Measurements from ENCODE around the gene HEMK1.

The HEMK1 gene, protein sequence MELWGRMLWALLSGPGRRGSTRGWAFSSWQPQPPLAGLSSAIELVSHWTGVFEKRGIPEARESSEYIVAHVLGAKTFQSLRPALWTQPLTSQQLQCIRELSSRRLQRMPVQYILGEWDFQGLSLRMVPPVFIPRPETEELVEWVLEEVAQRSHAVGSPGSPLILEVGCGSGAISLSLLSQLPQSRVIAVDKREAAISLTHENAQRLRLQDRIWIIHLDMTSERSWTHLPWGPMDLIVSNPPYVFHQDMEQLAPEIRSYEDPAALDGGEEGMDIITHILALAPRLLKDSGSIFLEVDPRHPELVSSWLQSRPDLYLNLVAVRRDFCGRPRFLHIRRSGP
- 41.3 to 109 reads per million in 2 experiments for total RNA-seq

- DNase-seq (ENCODE audit: low read depth), result peak; percentile 88
Observed at GRCh38 chr3:50568947-50569749, at the start of gene HEMK1. Gene HEMK1, plus strand, starts transcription at chr3:50569522. Its CDS starts 1,583 bp downstream, at chr3:50571105.

GRCh38 chr3:50520849-50521248, 48.5 kb upstream of the HEMK1 start:
- no peak for DNase-seq (ENCODE audit: low read depth)

- no peak for DNase-seq (ENCODE audit: low read depth)
Observed at GRCh38 chr3:50521572-50521971, 47.8 kb upstream of the HEMK1 start.

DNA sequence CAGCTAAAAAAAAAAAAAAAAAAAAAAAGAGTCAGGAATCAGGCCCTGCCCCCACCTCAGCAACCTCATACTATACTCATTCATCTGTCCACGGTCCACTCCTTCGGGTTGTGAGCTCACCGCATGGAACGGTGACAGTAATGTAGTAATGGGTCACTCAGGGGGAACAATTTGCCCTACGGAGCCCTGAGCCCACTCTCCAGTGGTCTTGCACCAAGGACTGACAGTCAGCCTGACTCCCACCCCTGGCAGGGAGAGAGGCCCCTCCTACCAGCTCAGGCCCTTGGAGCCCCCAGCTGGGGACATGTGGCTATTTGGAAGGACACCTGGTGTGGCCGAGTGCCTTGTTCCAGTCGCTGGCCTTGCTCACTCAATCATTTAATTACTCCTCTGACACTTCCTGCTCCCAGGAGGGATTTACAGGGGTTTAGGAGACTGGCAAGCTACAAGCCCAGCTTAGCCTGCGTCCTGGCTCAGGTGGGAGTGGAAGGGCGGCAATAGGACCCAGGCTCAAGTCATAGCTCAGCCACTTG, 46.0 kb upstream of the HEMK1 start:
- no peak for DNase-seq (ENCODE audit: low read depth)

DNA sequence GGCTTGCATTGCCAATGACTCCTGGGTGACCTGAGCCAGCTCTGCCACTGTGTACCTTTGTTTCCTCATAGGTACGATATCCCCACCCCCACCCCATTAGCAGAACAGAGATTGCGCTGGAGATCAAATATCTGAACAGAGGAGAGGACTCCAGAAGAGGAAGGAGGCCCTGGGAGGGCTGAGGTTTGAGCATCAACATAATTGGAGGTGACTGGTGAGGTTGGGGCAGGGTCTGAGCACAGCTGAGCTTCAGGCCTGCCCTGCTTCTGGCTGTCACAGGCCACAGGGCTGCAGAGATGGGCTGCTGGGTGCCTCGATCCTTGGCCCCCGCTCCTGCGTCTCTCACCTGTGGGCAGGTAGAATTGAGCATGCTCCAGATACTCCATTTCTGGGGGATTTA, 44.6 kb upstream of the HEMK1 start:
- no peak for DNase-seq (ENCODE audit: low read depth)

- no peak for DNase-seq (ENCODE audit: low read depth)
Observed at GRCh38 chr3:50525191-50525910, 44.0 kb upstream of the HEMK1 start.

GRCh38 chr3:50525987-50526386, 43.3 kb upstream of the HEMK1 start:
- no peak for DNase-seq (ENCODE audit: low read depth)

GRCh38 chr3:50530001-50530970, 39.0 kb upstream of the HEMK1 start:
- no peak for DNase-seq (ENCODE audit: low read depth)

DNA sequence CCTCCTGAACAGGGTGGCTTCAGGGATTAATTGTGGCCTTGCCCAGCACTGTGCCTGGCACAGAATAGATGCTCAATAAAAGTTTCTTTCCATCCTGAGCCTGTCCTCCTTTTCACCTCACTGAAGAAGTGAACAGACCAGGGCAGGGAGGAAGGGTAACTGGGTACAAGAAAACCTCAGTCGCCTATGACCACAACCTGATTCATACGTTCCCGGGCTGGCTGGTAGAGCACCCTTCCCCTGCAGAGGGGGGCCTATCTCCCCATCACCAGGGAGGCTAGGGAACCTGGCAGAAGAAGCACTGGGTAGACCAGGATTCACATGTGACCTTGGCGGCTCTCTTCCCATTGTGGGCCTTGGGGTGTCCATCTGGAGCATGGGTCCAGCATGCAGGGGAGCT, 38.1 kb upstream of the HEMK1 start:
- no peak for DNase-seq (ENCODE audit: low read depth)

DNA sequence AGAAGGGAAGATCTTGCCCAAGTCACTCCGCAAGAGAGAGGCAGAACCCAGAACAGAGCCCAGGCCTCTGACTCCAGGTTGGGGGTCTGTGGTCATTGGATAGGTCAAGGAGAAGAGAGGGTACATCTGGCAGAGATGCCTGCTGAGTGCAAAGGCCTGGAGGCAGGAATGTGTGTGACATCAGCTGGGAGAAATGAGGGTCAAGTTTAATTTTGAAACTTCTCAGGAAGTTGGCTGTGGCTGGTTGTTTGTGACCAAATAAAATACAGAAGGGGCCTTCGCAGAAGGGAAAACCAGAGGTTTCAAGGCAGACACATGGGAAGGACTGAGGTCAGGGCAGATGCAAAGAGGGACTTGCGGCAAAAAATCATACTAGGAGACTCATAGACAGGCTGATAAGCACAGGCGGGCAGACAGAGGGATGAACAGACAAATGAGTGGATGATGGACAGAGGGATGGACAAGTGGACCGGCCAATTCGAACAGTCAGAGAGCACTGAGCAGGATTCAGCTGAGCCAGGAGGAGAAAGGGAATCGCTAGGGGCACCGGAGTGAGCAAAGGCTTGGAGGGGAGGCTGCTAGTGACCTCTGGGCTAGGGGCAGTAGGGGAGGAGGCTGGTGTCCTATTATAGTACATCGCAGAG, 37.1 kb upstream of the HEMK1 start:
- DNase-seq (ENCODE audit: low read depth), result no peak

- no peak for DNase-seq (ENCODE audit: low read depth)
Observed at GRCh38 chr3:50533316-50533715, 36.0 kb upstream of the HEMK1 start.

GRCh38 chr3:50533807-50534461, 35.4 kb upstream of the HEMK1 start:
- no peak for DNase-seq (ENCODE audit: low read depth)

- no peak for DNase-seq (ENCODE audit: low read depth)
Observed at GRCh38 chr3:50534681-50535330, 34.5 kb upstream of the HEMK1 start.

DNA sequence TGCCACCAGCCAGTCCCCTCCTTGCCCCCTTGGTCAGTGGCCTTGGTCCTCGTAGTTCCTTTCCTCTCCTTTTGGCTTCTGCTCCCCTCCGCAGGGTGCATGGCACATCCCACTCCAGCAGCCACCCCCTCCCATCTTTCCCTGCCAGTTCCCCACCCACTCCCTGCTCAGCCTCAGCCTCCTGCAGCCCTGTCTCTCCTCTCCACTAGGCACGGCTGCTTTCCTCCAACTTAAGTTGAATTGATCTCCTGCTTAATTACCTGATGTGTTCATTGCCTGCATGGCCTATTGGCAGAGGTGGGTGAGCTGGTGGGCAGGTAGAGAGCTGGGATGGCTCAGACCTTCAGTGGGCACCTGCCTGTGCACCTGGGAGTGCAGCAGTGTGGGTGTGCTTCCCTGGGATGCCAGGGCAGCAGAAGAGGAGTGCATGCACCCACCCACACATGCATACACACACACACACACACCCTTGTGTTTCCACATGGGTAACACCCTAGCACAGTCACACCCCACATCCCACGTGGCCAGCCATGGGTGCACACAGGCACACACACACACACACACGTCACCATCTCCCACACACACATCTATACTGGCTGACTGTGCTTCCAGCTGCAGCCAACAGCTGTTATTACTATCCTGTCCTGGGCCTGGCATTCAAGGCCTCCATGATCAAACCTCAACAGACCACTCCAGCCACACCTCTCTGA, 32.7 kb upstream of the HEMK1 start:
- no peak for DNase-seq (ENCODE audit: low read depth)

GRCh38 chr3:50537421-50538129, 31.7 kb upstream of the HEMK1 start:
- no peak for DNase-seq (ENCODE audit: low read depth)

GRCh38 chr3:50539356-50540286, 29.7 kb upstream of the HEMK1 start:
- DNase-seq (ENCODE audit: low read depth), result no peak
